Upper lobe of left lung (tissue), 6 donors: ENCODE data around the gene LAMA2. TPM values are rescaled to one million over a fixed set of nuclear protein-coding genes. Genes with fewer than 3 reads are reported as not detected.

Experiments
- ATAC-seq, 2 donors: fragments of 200-7000 bp; cut with Tn5 transposase; one replicate each; pipeline ENCODE4 v1.9.1; 2022; ENCODE audit warnings: mild to moderate bottlenecking in 2 of 2, moderate library complexity in 2 of 2; ENCODE audit not compliant: low FRiP score in 2 of 2
- DNase-seq, 2 donors: peaks; one replicate each; pipeline ENCODE4 v3.0.0-alpha.2; 2019 to 2020
- H3K27ac ChIP-seq, 4 donors: fragments of 200-600 bp; sonication (generic); one replicate each; pipeline ENCODE4 v1.5.1; 2016 to 2019
- H3K27me3 ChIP-seq, 4 donors: fragments of 200-600 bp; sonication (generic); one replicate each; pipeline ENCODE4 v1.5.1; 2017 to 2019
- H3K36me3 ChIP-seq, 4 donors: fragments of 200-600 bp; sonication (generic); one replicate each; pipeline ENCODE4 v1.5.1; 2016 to 2019
- H3K4me1 ChIP-seq, 4 donors: fragments of 200-600 bp; sonication (generic); one replicate each; pipeline ENCODE4 v1.5.1; 2018 to 2019
- H3K4me3 ChIP-seq, 4 donors: fragments of 200-600 bp; sonication (generic); one replicate each; pipeline ENCODE4 v1.5.1; 2017 to 2019; ENCODE audit warnings: mild to moderate bottlenecking in 2 of 4, moderate library complexity in 1 of 4
- H3K9me3 ChIP-seq, 4 donors: fragments of 200-600 bp; sonication (generic); one replicate each; pipeline ENCODE4 v1.5.1; 2018 to 2019
- EP300 ChIP-seq, 4 donors: sonication (generic); formaldehyde crosslinking; IDR thresholded peaks; one replicate each; pipeline ENCODE4 v1.5.1; 2017; ENCODE audit warnings: antibody characterized with exemption in 4 of 4, control low read depth in 2 of 4
- POLR2A ChIP-seq, 4 donors: fragments of 450-650 bp; IDR thresholded peaks; one replicate each; pipeline ENCODE4 v1.5.1; 2016 to 2017; ENCODE audit warnings: antibody characterized with exemption in 4 of 4, mild to moderate bottlenecking in 2 of 4
- POLR2AphosphoS5 ChIP-seq, 2 donors: sonication (generic); formaldehyde crosslinking; IDR thresholded peaks; one replicate each; pipeline ENCODE4 v1.5.1; 2017; ENCODE audit warnings: antibody characterized with exemption in 2 of 2
- WGBS, 2 donors: methylation state at CpG; one replicate each; pipeline ENCODE4 v1.1.5; 2017 to 2018; 5-methylcytosine and 5-hydroxymethylcytosine counted together
- total RNA-seq, 6 donors: library from RNA; depleted of rRNA in 4 of 6; stranded (reverse); fragments of >200 nt in 4 of 6; gene quantifications; one replicate each; pipeline versions ENCODE4 v1.1.0 to v1.2.1, GENCODE V29; 2016 to 2021
- TF ChIP-seq, protein P1 (sequence below), 6 experiments: fragments of 450-650 bp in 4 of 6; fragments of 200-600 bp in 2 of 6; sonication (generic) in 2 of 6; IDR thresholded peaks; one replicate each; pipeline ENCODE4 v1.5.1; 2016 to 2019; ENCODE audit warnings: antibody characterized with exemption in 6 of 6
- donor health status: DM: no; HTN: no; CAD: no; lungs with moderate emphysema.
- donor health status: DM: no; HTN: yes; CAD: no; lungs with severe emphysema.

The LAMA2 gene
- total RNA-seq, 6 donors from 2014 or later = 41.9 to 82.8 (median 62.4) TPM

DNA sequence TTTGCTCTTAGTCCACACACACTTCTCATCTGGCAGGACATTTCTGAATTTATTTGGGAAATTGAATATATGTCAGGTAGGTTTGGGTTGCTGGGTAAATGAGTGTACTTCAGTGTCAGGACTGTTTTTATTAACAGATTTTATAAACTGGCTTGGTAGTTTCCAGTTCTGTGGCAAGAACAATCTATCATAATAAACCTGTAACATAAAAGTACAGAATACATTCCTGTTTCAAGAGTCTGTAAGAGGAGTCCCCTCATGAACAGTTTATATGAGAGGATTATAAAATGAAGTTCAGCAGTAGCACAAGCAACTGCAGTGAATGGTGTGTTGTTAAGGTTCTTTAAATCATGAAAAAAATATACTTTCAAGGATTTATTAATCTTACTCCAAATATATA is 81.8 kb downstream of the LAMA2 start:
- H3K27me3 ChIP-seq = no peaks in the 10 kb centered on the region
- DNase-seq = no peak
- H3K36me3 ChIP-seq = no peaks in the 10 kb centered on the region
- ATAC-seq = no peak
- TF ChIP-seq, protein P1, sequence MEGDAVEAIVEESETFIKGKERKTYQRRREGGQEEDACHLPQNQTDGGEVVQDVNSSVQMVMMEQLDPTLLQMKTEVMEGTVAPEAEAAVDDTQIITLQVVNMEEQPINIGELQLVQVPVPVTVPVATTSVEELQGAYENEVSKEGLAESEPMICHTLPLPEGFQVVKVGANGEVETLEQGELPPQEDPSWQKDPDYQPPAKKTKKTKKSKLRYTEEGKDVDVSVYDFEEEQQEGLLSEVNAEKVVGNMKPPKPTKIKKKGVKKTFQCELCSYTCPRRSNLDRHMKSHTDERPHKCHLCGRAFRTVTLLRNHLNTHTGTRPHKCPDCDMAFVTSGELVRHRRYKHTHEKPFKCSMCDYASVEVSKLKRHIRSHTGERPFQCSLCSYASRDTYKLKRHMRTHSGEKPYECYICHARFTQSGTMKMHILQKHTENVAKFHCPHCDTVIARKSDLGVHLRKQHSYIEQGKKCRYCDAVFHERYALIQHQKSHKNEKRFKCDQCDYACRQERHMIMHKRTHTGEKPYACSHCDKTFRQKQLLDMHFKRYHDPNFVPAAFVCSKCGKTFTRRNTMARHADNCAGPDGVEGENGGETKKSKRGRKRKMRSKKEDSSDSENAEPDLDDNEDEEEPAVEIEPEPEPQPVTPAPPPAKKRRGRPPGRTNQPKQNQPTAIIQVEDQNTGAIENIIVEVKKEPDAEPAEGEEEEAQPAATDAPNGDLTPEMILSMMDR (IDR thresholded peaks at IDR 0.05) = no peak
- TF ChIP-seq POLR2AphosphoS5 (IDR thresholded peaks at IDR 0.05) = no peak
- TF ChIP-seq EP300 (IDR thresholded peaks at IDR 0.05) = no peak
- no peak for TF ChIP-seq POLR2A (IDR thresholded peaks at IDR 0.05)
- H3K27ac ChIP-seq = no peak overlapping the region
- no peaks in the 10 kb centered on the region for H3K9me3 ChIP-seq
- no peaks in the 10 kb centered on the region for H3K4me1 ChIP-seq
- H3K4me3 ChIP-seq = no peak overlapping the region

DNA sequence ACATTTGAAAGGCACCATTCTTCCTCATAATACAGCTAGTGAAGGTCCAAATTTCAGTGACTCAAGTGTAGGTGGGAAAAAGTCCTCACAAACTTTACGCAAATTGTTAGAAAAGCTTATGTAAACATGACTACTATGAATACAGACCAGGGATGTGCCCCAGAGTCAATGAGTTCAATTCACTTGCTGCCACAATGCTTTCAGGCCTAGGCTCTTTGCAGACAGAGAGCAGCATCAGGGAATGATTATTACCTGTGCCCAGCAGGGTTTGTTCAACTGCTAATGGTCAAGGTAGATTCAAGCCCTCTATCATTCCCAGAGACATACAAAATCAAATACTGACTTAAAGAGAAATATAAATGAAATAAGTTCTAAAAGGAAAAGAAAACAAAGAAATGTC is 84.0 kb downstream of the LAMA2 start:
- no peak for DNase-seq
- no peak for TF ChIP-seq EP300 (IDR thresholded peaks at IDR 0.05)
- TF ChIP-seq, protein P1 (IDR thresholded peaks at IDR 0.05) = no peak
- no peak for TF ChIP-seq POLR2AphosphoS5 (IDR thresholded peaks at IDR 0.05)
- no peak for TF ChIP-seq POLR2A (IDR thresholded peaks at IDR 0.05)
- no peak for ATAC-seq
- no peaks in the 10 kb centered on the region for H3K4me1 ChIP-seq
- H3K9me3 ChIP-seq = no peaks in the 10 kb centered on the region
- no peaks in the 10 kb centered on the region for H3K36me3 ChIP-seq
- H3K4me3 ChIP-seq = no peak overlapping the region
- H3K27me3 ChIP-seq = no peaks in the 10 kb centered on the region
- H3K27ac ChIP-seq = no peak overlapping the region
- 85% methylated on average over 1 of the region's 1 CpG for WGBS, 2 donors

DNA sequence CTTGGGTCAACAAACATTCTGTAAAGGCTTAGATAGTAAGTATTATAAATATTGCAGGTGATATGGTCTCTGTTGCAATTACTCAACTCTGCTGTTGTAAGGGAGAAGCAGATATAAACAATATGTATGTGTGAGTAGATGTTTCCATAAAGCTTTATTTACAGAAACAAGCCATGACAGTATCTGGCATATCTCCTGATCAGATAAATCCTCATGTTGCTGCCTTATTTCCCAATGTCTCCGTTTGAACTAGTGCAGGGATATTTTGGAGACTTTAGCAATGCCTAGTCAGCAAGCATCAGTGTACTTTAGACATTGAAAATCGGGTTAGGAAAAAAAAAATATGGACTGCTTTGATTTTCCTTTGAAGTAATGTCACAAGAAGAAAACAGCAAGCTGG is 96.1 kb downstream of the LAMA2 start:
- no peaks in the 10 kb centered on the region for H3K9me3 ChIP-seq
- WGBS, 2 donors = 42 to 65% methylated on average over 2 of the region's 2 CpGs
- H3K27me3 ChIP-seq = no peaks in the 10 kb centered on the region
- no peak for TF ChIP-seq POLR2A (IDR thresholded peaks at IDR 0.05)
- no peak for TF ChIP-seq POLR2AphosphoS5 (IDR thresholded peaks at IDR 0.05)
- TF ChIP-seq EP300 (IDR thresholded peaks at IDR 0.05) = no peak
- TF ChIP-seq, protein P1 (IDR thresholded peaks at IDR 0.05) = no peak
- H3K4me1 ChIP-seq = no peaks in the 10 kb centered on the region
- ATAC-seq (no peak), DNase-seq (no peak)
- H3K27ac ChIP-seq = no peak overlapping the region
- no peaks in the 10 kb centered on the region for H3K36me3 ChIP-seq
- H3K4me3 ChIP-seq = no peak overlapping the region

DNA sequence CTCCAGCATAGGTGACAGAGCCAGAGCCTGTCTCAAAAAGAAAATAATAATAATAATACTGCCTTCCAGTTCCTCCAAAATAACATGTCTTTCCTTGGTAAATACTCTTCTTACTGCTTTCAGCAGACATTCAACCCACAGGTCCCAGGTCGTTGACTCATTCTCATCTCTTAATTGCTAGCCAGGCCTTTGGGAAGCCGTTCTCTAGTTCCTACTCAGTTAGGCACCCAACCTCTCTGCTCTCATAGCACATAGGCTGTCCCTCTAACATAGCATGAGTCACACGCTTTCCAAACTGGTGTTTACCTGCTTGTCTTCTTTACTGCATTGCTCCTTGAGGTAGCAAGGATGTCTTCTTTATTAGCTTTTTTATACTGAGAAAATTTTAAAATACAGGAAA is 98.8 kb downstream of the LAMA2 start:
- TF ChIP-seq, protein P1 (IDR thresholded peaks at IDR 0.05) = no peak
- no peak for TF ChIP-seq POLR2AphosphoS5 (IDR thresholded peaks at IDR 0.05)
- TF ChIP-seq POLR2A (IDR thresholded peaks at IDR 0.05) = no peak
- no peak for TF ChIP-seq EP300 (IDR thresholded peaks at IDR 0.05)
- WGBS, 2 donors = 62 to 78% methylated on average over 3 of the region's 3 CpGs
- no peak for ATAC-seq

DNA sequence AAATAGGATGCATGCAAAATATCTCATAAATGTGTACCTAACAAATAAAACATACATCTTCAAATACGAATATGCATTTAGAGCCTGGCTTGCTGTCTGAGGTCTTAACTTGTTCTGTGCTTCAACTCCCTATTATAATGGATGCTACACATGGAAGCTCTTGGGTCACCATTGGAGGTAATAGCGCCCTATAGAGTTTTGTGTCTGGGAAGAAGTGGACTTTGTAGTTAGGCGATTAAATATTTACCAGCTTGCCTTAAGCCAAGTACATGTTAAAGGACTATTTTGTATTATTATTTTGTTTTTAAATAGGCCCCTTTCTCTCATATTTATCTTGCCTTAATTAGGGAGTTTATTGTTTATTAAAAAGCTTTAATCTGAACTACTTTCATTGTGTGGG is 107.4 kb downstream of the LAMA2 start:
- H3K4me3 ChIP-seq = no peak overlapping the region
- 87 to 91% methylated on average over 3 of the region's 3 CpGs for WGBS, 2 donors
- DNase-seq (no peak), ATAC-seq (no peak)
- TF ChIP-seq POLR2A (IDR thresholded peaks at IDR 0.05) (no peak), POLR2AphosphoS5 (IDR thresholded peaks at IDR 0.05) (no peak), EP300 (IDR thresholded peaks at IDR 0.05) (no peak)
- TF ChIP-seq, protein P1 (IDR thresholded peaks at IDR 0.05) = no peak
- no peaks in the 10 kb centered on the region for H3K9me3 ChIP-seq
- H3K36me3 ChIP-seq = no peaks in the 10 kb centered on the region
- no peaks in the 10 kb centered on the region for H3K27me3 ChIP-seq
- H3K4me1 ChIP-seq = no peaks in the 10 kb centered on the region
- H3K27ac ChIP-seq = no peak overlapping the region

More for the DNA sequence above, 98.8 kb downstream of the LAMA2 start:
- no peaks in the 10 kb centered on the region for H3K36me3 ChIP-seq
- H3K9me3 ChIP-seq = no peaks in the 10 kb centered on the region
- no peaks in the 10 kb centered on the region for H3K4me1 ChIP-seq
- H3K4me3 ChIP-seq = no peak overlapping the region
- no peak for DNase-seq
- no peaks in the 10 kb centered on the region for H3K27me3 ChIP-seq
- H3K27ac ChIP-seq = no peak overlapping the region
